NCI-H345 treated with DMSO at 0.1 percent for 48 hours (cell line): ENCODE measurements around the gene CRLF1.

ENCODE experiments used
- DNase-seq: peaks from one replicate; lab custom pipeline; 2025; ENCODE audit not compliant: unreplicated experiment; lab: John Stamatoyannopoulos, UW

CRLF1 gene

GRCh38 chr19:18606281-18607225 is at the start of gene CRLF1:
TSS of gene CRLF1 (minus strand) at chr19:18606799. CDS start at chr19:18606656, 143 bp downstream.
- DNase-seq: no peak

- no peak for DNase-seq
Measured at GRCh38 chr19:18655173-18655844, 48.7 kb upstream of the CRLF1 start.

DNA sequence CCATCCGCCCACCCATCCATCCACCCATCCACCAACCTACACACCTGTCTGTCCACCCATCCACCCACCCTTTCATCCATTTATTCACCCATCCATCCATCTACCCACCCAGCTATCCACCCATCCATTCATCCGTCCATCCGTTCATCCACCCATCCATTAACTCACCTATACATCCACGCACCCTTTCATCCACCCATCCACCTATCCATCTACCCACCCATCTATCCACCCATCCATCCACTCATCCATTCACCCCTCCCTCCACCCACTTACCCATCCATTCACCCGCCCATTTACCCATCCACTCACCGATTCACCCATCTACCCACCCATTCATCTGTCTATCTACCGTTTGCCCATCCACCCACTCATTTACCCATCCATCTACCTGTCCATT is 47.9 kb upstream of the CRLF1 start:
- DNase-seq: no peak

DNA sequence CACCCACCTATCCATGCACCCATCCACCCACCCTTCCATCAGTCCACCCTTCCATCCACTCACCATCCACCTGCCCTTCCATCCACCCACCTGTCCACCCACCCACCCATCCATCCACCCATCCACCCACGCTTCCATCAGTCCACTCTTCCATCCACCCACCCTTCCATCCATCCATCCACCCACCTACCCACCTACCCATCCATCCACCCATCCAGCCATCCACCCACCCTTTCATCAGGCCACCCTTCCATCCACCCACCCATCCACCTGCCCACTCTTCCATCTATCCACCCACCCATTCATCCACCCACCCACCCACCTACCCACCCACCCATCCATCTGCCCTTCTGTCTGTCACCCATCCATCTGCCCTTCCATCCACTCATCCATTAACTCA is 47.3 kb upstream of the CRLF1 start:
- DNase-seq: no peak

GRCh38 chr19:18651733-18652132 is 45.1 kb upstream of the CRLF1 start:
- no peak for DNase-seq

DNA sequence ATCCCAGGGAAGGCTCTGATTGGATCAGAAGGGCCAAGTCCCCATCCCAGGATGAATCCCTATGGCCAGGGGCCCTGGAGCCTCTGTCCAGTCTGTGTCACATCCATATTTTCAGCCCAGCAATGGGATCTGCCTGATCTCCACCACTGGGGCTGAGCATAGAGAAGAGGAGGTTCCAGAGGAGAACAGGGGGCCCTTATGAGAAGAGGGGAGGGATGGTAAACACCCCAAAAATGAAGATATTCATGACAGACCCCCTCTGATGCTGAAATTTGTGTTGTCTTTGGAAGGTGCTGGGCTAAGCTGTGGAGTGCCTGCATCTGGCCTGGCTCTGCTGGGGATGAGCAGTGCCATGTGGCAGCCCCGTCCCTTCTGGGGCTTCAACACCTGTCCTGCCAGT is 44.7 kb upstream of the CRLF1 start:
- DNase-seq: no peak

DNA sequence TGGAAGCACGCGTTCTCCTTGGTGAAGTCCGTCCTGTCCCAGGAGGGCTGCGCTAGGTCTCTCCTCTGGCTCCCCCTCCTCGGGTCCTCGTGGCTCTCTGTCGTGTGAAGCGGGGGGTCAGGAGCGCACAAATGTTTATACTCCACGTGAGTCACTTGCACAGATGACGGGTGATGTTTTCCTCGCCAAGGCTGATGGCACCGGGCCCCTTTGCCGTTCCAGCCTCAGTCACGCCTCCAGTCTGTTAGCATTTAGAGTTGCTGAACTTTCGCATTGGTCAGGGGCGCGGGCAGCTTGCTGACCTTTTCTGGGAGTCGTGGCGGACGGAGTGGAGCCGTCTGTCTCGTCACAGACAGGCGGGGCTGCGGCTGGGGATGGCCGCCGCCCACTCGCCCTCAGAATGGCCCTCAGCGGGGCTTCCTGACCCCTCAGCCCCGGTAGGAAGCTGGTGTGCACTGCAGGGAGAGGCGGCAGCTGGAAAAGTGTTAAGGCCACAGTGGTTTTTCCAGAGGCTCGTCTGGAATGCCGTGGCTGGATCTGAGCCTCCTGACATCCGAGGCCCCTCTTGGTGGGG is 44.0 kb upstream of the CRLF1 start:
- no peak for DNase-seq

GRCh38 chr19:18650021-18650390 is 43.4 kb upstream of the CRLF1 start:
- no peak for DNase-seq

DNA sequence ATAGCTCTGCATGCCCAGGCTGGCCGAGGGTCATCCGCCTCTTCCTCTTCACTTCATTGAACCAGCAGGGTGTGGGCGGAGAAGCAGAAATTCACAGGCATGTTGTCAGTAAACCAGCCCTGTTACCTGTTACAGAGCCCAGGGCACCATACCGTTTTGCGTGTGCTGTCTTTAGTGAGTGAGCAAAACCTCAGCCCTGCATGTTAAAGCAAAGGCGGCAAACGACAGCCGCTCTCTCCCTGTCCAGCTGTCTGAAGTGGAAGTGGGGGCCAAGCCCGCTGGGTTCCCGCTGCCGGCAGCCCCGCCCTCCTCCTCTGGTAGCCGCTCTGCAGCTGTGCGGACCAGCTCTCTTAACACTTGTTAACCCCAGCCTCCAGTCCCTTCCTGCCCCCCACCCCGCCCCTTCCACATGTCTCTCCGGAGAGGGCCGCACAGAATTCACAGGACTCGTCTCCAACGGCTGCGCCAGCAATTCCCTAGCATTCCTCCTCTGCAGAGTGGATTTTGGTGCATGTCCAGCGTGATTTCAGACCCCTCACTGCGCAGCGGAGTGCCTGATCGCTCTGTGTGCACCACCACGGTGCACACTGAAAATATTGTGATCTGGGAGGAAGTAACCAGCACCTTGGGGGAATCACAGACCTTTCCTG is 42.9 kb upstream of the CRLF1 start:
- DNase-seq: no peak

- no peak for DNase-seq
Measured at GRCh38 chr19:18648973-18649315, 42.3 kb upstream of the CRLF1 start.

- no peak for DNase-seq
Measured at GRCh38 chr19:18647807-18648206, 41.2 kb upstream of the CRLF1 start.

- DNase-seq: no peak
Measured at GRCh38 chr19:18647371-18647767, 40.8 kb upstream of the CRLF1 start.

DNA sequence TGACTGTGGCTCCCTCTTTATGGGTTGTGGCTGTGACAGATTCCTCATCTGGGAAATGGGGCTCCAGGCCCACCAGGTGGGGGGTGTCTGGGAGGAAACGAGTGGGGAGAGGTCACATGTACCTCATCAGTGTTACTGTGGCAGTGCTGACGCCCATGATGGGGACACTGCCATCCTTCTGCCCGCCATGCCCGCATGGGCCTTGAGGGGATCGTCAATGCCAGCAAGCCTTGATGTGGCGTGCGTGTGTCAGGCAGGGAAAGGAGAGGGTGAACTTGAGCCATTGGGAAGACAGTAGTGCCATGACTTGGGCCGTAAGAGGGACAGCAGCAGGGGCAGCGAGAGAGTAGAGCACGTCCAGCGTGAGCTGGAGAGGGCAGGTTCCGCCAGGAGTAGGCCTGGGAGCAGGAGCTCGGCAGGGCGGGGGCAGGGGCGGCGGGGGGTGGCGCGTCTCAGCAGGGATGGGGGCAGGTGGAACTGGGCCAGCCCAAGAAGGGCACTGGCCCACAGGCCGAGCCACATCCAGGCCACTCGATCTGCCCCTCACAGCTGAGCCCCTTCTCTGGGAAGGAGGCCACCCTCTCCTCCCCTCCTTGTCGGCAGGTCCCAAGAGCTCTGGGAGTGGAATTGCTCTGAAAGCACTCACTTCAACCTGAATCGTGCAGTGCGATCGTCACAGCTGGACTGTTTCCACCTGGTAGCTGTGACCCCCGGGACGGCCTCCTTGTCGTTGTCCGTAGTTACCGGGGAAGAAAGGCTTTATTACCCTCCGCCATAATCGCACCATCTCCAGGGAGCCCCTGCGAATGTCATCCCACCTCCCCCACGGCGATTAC is 40.2 kb upstream of the CRLF1 start:
- no peak for DNase-seq

DNA sequence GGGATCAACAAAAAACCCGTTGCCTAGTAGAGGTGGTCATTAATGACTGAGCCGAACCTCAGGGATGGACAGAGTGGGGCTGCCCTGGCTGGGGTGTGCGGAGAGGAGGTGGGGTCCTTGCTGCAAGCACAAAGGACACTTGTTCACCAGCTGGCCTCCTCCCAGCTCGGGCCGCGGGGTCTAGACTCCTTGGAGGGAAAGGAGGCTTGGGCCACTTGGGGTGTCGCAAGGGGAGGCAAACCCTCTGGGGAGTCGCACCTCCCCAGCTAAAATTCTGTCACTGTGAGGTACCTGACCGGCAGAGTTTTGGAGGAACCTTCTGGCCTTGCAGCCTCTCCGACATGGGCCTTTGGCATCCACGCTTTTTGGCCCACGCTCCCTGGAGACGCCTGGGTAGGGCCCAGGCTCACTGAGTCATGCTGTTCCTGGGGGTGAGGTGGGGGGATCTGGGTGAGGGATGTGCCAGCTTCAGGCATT is 38.5 kb upstream of the CRLF1 start:
- no peak for DNase-seq

- no peak for DNase-seq
Measured at GRCh38 chr19:18644196-18645034, 37.8 kb upstream of the CRLF1 start.

DNA sequence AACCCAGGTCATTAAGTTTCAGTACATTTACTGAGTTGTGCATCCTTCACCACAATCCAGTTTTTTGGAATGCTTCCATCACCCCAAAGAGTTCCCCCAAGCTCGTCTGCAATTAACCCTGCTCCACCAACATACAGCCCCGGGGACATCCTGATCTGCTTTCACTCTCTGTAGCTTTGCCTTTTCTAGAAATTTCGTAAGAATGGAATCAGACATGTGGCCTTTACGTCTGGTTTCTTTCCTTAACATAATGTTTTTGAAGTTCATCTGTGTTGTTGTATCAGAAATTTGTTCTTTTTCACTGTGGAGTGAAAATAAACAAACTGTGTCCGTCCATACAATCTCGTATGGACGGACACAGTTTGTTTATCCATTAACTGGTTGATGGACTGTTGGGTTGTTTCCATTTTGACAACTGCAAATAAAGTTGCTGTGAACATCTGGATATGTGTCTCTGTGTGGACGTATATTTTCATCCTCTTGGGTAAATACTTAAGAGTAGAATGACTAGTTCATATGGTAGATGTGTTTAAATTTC is 33.2 kb upstream of the CRLF1 start:
- DNase-seq: no peak

DNA sequence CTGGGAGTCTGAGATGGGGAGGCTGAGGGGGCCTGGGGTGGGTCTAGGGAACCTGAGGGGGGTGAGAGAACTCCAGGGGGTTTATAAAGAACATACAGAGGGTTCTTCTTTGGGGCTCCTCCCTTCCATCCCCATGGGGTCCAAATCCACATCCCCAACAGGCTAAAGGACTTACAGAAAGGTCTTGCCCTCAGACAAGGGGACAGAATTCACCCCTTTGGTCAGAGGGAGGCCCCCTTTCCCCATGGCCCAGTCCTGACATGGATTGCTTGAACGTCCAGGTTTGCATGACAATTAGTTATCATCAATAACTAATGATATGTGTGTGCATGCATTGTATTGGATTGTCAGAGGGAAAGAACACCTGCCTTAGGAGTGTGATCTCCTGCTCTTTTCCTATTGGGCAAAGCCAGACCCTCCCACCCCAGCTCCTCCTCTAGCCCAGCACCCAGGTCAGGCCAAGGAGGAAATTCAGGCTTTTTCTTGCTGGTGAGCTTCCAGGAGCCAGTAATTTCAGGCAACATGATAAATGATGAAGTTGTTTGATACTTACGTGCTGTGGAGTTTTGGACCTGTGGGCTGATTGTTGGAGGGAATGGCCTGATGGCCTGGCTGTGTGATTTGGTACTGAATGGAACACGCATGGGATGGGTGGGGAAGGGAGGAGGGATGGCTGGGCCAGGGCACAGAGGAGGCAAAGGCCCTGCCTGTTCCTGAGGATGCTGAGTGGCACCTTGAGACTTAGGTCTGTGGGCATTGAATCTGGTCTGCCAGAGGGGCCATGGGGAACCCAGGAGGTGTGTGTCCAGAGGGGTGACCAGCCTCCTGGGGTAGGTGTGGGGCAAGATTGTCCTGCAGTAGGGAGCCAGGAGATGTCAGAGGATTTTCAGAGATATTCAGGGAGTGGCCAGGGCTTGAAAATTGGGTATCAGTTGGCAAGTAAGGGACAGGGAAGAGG is 31.4 kb upstream of the CRLF1 start:
- DNase-seq: no peak

- DNase-seq: no peak
Measured at GRCh38 chr19:18636969-18637629, 30.5 kb upstream of the CRLF1 start, which contains the start of gene KLHL26. TSS of gene KLHL26 (plus strand) at chr19:18637028. CDS start at chr19:18637055, 27 bp downstream.
